Renal cortex interstitium (tissue), 11 donors: ENCODE data around the gene RPLP1. TPM values are rescaled to one million over a fixed set of nuclear protein-coding genes. Genes with fewer than 3 reads are reported as not detected.

Experiments
- DNase-seq, 11 donors: peaks; one replicate each; pipeline ENCODE4 v3.0.0-alpha.2; 2013; ENCODE audit warnings: low read depth in 9 of 11, low spot score in 4 of 11; ENCODE audit errors: extremely low read depth in 1 of 11
- polyA plus RNA-seq, 3 donors: library from polyadenylated mRNA; unstranded; fragments of 120-200 nt; gene quantifications; one replicate each; pipeline ENCODE4 v1.2.1, GENCODE V29; 2013; ENCODE audit not compliant: insufficient read length in 3 of 3

The RPLP1 gene
- polyA plus RNA-seq, 3 donors = 1,224 to 1,896 (median 1,665) TPM

- DNase-seq = no peak
Measured at GRCh38 chr15:69502470-69503045, 49.9 kb downstream of the RPLP1 start.

GRCh38 chr15:69504352-69505040 is 51.9 kb downstream of the RPLP1 start:
- no peak for DNase-seq

Other genes starting within 250 kb of the RPLP1 start
- gene PAQR5, start 153.9 kb upstream of the RPLP1 start, polyA plus RNA-seq = 10 to 100 TPM; 24.9 to 36.2 (median 27.0) TPM
- gene KIF23, start 38.5 kb upstream of the RPLP1 start, polyA plus RNA-seq = 10 to 100 TPM; 35.1 to 41.3 (median 40.0) TPM